ENCODE results near the gene NLE1. TPM values are rescaled to one million over a fixed set of nuclear protein-coding genes. Genes with fewer than 3 reads are reported as not detected.

The NLE1 gene
- polyA plus RNA-seq, 1 donor (not counting 4 experiments of a cell fraction or from before 2014, with no cell fraction given): 13.5 TPM

GRCh38 chr17:35176897-35177296 is 34.8 kb upstream of the NLE1 start:
- dilution Hi-C loops (cut with MboI; ENCODE audit: extremely low pct_ligation_motif_present, low sequenced_read_pairs): no loop called here

DNA sequence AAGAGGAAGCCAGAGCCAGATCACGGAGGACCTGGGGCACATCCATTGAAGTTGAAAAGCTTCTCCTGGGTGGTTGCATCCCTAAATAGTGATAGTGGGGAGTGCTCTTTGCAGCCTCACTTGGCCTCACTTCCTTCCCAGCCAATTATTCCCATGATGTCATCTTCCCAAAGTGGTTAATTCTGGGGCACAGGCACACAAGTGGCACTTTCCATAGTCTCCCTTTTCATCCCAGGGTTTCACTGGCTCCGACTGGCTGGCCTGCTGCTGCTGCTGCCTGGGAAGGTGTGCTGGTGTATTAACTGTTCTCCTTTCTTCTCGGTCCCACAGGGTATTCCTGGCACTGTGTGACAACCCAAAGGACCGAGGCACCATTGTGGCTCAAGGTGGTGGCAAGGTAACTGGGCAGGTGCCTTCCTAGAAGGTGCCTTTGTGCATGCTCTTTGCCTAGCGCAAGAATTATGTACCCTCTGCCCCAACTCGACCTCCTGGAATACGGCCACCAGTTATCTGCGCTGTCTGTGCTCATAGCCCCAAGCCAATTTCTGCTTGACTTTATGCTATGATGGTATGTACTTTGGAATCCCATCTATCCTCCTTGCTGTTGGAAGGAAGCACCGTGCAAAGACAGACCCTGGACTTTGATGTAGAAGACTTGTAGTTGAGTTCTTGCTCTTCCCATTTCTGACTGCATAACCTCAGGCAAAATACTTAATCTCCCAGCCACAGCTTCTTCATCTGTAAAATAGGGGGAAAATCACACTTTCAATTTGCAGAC is 33.7 kb upstream of the NLE1 start:
- Histone ChIP-seq H3K4me1 (ENCODE audit: control insufficient read depth, extremely low read depth, insufficient read depth, low read length) (no peaks in the 10 kb centered on the region), H3K79me2 (ENCODE audit: control insufficient read depth, insufficient read depth, low read length) (no peaks in the 10 kb centered on the region), H3K4me2 (ENCODE audit: control insufficient read depth, extremely low read depth, insufficient read depth, low read depth, low read length) (no peak overlapping the region), H3K4me3 (ENCODE audit: control insufficient read depth in 2 of 3, extremely low read depth in 1 of 3, insufficient read depth in 2 of 3, low read depth in 1 of 3, low read length in 3 of 3) (no peak overlapping the region), H3K9me3 (ENCODE audit: control insufficient read depth, low read depth, low read length) (no peaks in the 10 kb centered on the region), H3K27me3 (ENCODE audit: control insufficient read depth, extremely low read depth, insufficient read depth, low read length) (peaks cover 4% of the 10 kb centered on the region), H3K9me1 (ENCODE audit: control insufficient read depth, extremely low read depth, insufficient read depth, low read length) (no peaks in the 10 kb centered on the region), H3K36me3 (ENCODE audit: control insufficient read depth in 2 of 2, extremely low read depth in 1 of 2, insufficient read depth in 2 of 2, low read length in 2 of 2) (no peaks in the 10 kb centered on the region), H2AFZ (ENCODE audit: control insufficient read depth, low read length) (no peak overlapping the region), H4K20me1 (ENCODE audit: control insufficient read depth, extremely low read depth, insufficient read depth, low read length) (no peaks in the 10 kb centered on the region), H3K27ac (ENCODE audit: control insufficient read depth, insufficient read depth, low read length) (no peak overlapping the region), H3K9ac (ENCODE audit: control insufficient read depth, extremely low read depth, insufficient read depth, low read length) (no peak overlapping the region)
- FAIRE-seq: no peak
- no peak for DNase-seq (ENCODE audit: low read depth, low spot score)
- dilution Hi-C loops (cut with MboI; ENCODE audit: extremely low pct_ligation_motif_present, low sequenced_read_pairs): no loop called here
- TF ChIP-seq EZH2 (IDR thresholded peaks at IDR 0.05; ENCODE audit: low read length) (no peak), CTCF (optimal IDR thresholded peaks at IDR 0.05 in 1 of 3, IDR thresholded peaks at IDR 0.05 in 1 of 3, conservative IDR thresholded peaks at IDR 0.05 in 1 of 3; ENCODE audit: extremely low read depth in 1 of 3, insufficient read depth in 2 of 3, low read length in 3 of 3) (no peak)

More at GRCh38 chr17:35176897-35177296, 34.8 kb upstream of the NLE1 start:
- Histone ChIP-seq H3K4me2 (ENCODE audit: control insufficient read depth, extremely low read depth, insufficient read depth, low read depth, low read length) (no peak overlapping the region), H3K4me1 (ENCODE audit: control insufficient read depth, extremely low read depth, insufficient read depth, low read length) (no peaks in the 10 kb centered on the region), H3K79me2 (ENCODE audit: control insufficient read depth, insufficient read depth, low read length) (no peaks in the 10 kb centered on the region), H2AFZ (ENCODE audit: control insufficient read depth, low read length) (no peak overlapping the region), H3K9ac (ENCODE audit: control insufficient read depth, extremely low read depth, insufficient read depth, low read length) (no peak overlapping the region), H3K27me3 (ENCODE audit: control insufficient read depth, extremely low read depth, insufficient read depth, low read length) (peaks cover 4% of the 10 kb centered on the region), H3K36me3 (ENCODE audit: control insufficient read depth in 2 of 2, extremely low read depth in 1 of 2, insufficient read depth in 2 of 2, low read length in 2 of 2) (no peaks in the 10 kb centered on the region), H3K9me1 (ENCODE audit: control insufficient read depth, extremely low read depth, insufficient read depth, low read length) (no peaks in the 10 kb centered on the region), H3K27ac (ENCODE audit: control insufficient read depth, insufficient read depth, low read length) (no peak overlapping the region), H3K4me3 (ENCODE audit: control insufficient read depth in 2 of 3, extremely low read depth in 1 of 3, insufficient read depth in 2 of 3, low read depth in 1 of 3, low read length in 3 of 3) (no peak overlapping the region), H4K20me1 (ENCODE audit: control insufficient read depth, extremely low read depth, insufficient read depth, low read length) (no peaks in the 10 kb centered on the region), H3K9me3 (ENCODE audit: control insufficient read depth, low read depth, low read length) (no peaks in the 10 kb centered on the region)
- TF ChIP-seq EZH2 (IDR thresholded peaks at IDR 0.05; ENCODE audit: low read length) (no peak), CTCF (optimal IDR thresholded peaks at IDR 0.05 in 1 of 3, IDR thresholded peaks at IDR 0.05 in 1 of 3, conservative IDR thresholded peaks at IDR 0.05 in 1 of 3; ENCODE audit: extremely low read depth in 1 of 3, insufficient read depth in 2 of 3, low read length in 3 of 3) (no peak)
- FAIRE-seq: no peak
- DNase-seq (ENCODE audit: low read depth, low spot score): no peak
